Measurements from ENCODE around the gene CALML6.

- TF ChIP-seq CBFB (IDR thresholded peaks at IDR 0.05; ENCODE audit: low read depth) (no peak), RBBP5 (conservative IDR thresholded peaks at IDR 0.05) (no peak), FOXK2 (IDR thresholded peaks at IDR 0.05) (no peak), NFXL1 (IDR thresholded peaks at IDR 0.05; ENCODE audit: borderline replicate concordance) (no peak), MAX (IDR thresholded peaks at IDR 0.05; ENCODE audit: low read depth, low read length) (no peak), CHD2 (IDR thresholded peaks at IDR 0.05; ENCODE audit: borderline replicate concordance, low read depth, low read length) (no peak), BHLHE40 (IDR thresholded peaks at IDR 0.05; ENCODE audit: borderline replicate concordance in 1 of 2, low read depth in 2 of 2, low read length in 1 of 2) (no peak), SREBF2 (IDR thresholded peaks at IDR 0.05; ENCODE audit: low read length) (no peak), RCOR1 (conservative IDR thresholded peaks at IDR 0.05; ENCODE audit: low read depth, low read length) (no peak), CTCF (IDR thresholded peaks at IDR 0.05 in 2 of 3, conservative IDR thresholded peaks at IDR 0.05 in 1 of 3; ENCODE audit: control insufficient read depth in 2 of 3, extremely low read depth in 1 of 3, insufficient read depth in 1 of 3, low read depth in 3 of 3, low read length in 3 of 3) (no peak), EP300 (IDR thresholded peaks at IDR 0.05; ENCODE audit: borderline replicate concordance in 1 of 2, control insufficient read depth in 1 of 2, low read depth in 2 of 2, low read length in 2 of 2) (no peak), TCF7 (IDR thresholded peaks at IDR 0.05; ENCODE audit: borderline replicate concordance) (no peak), ETV6 (conservative IDR thresholded peaks at IDR 0.05 in 1 of 2, IDR thresholded peaks at IDR 0.05 in 1 of 2; ENCODE audit: borderline replicate concordance in 1 of 2, low read depth in 1 of 2) (no peak)
Measured at GRCh38 chr1:1965546-1965945, 50.5 kb downstream of the CALML6 start.

Data from GM12878 (cell line).